BE2C (cell line): ENCODE measurements around the gene DPY19L1.
"Not testable (repeated sequence)": the region's sequence is repeated elsewhere in the genome, so short reads cannot be mapped to it uniquely, and the experiment has no call there.

Experiments
- DNase-seq: peaks from one replicate; pipeline ENCODE4 v3.0.0-alpha.2; 2020
- H3K27me3 ChIP-seq: fragments of 250-450 bp; sonication (Bioruptor Pico); 2 replicates; pipeline ENCODE4 v1.5.1; 2020; ENCODE audit warnings: mild to moderate bottlenecking
- H3K36me3 ChIP-seq: fragments of 250-450 bp; sonication (Bioruptor Pico); 2 replicates; pipeline ENCODE4 v1.5.1; 2020; ENCODE audit warnings: mild to moderate bottlenecking
- H3K4me1 ChIP-seq: fragments of 250-450 bp; sonication (Bioruptor Pico); 2 replicates; pipeline ENCODE4 v1.5.1; 2020
- H3K4me3 ChIP-seq: 2 replicates; pipeline ENCODE4 v1.5.1; 2011; ENCODE audit warnings: low read depth, low read length
- H3K9me3 ChIP-seq: fragments of 250-450 bp; sonication (Bioruptor Pico); 2 replicates; pipeline ENCODE4 v1.5.1; 2020
- CTCF ChIP-seq: IDR thresholded peaks from 2 replicates; pipeline ENCODE4 v1.5.1; 2012; ENCODE audit warnings: mild to moderate bottlenecking, low read depth, low read length

Gene DPY19L1

GRCh38 chr7:34946486-34946885 is 90.8 kb downstream of the DPY19L1 start:
- Histone ChIP-seq H3K36me3 (no peaks in the 10 kb centered on the region), H3K4me3 (no peak overlapping the region), H3K9me3 (no peaks in the 10 kb centered on the region), H3K27me3 (no peaks in the 10 kb centered on the region), H3K4me1 (peaks cover 3% of the 10 kb centered on the region; the same call in 1 of the 2 replicates)
- TF ChIP-seq CTCF, result no peak
- no peak for DNase-seq

GRCh38 chr7:34945894-34946477 is 91.3 kb downstream of the DPY19L1 start:
- DNase-seq, H3K27me3 ChIP-seq, H3K9me3 ChIP-seq, H3K4me1 ChIP-seq, H3K36me3 ChIP-seq, H3K4me3 ChIP-seq: not testable (repeated sequence)

GRCh38 chr7:34939175-34939574 is 98.1 kb downstream of the DPY19L1 start:
- H3K27me3 ChIP-seq, result no peaks in the 10 kb centered on the region
- no peak for TF ChIP-seq CTCF
- H3K9me3 ChIP-seq, result no peaks in the 10 kb centered on the region
- no peak overlapping the region for H3K4me3 ChIP-seq
- no peaks in the 10 kb centered on the region for H3K36me3 ChIP-seq
- DNase-seq, result no peak
- H3K4me1 ChIP-seq, result no peaks in the 10 kb centered on the region

- H3K4me3 ChIP-seq, H3K27me3 ChIP-seq, DNase-seq, H3K36me3 ChIP-seq, H3K9me3 ChIP-seq, H3K4me1 ChIP-seq: not testable (repeated sequence)
Measured at GRCh38 chr7:34935735-34936165, 101.5 kb downstream of the DPY19L1 start.

GRCh38 chr7:34931739-34932138 is 105.5 kb downstream of the DPY19L1 start:
- H3K36me3 ChIP-seq, result no peaks in the 10 kb centered on the region
- H3K9me3 ChIP-seq, result no peaks in the 10 kb centered on the region
- H3K27me3 ChIP-seq, result no peaks in the 10 kb centered on the region
- no peak for DNase-seq
- H3K4me3 ChIP-seq, result no peak overlapping the region
- TF ChIP-seq CTCF, result no peak
- no peaks in the 10 kb centered on the region for H3K4me1 ChIP-seq

GRCh38 chr7:34929783-34930182 is 107.5 kb downstream of the DPY19L1 start:
- not testable (repeated sequence) for H3K4me1 ChIP-seq, H3K27me3 ChIP-seq, H3K4me3 ChIP-seq, H3K9me3 ChIP-seq, H3K36me3 ChIP-seq
- DNase-seq, result peak; percentile 13

GRCh38 chr7:34928560-34928959 is 108.7 kb downstream of the DPY19L1 start:
- H3K4me3 ChIP-seq, result no peak overlapping the region
- H3K4me1 ChIP-seq, result no peaks in the 10 kb centered on the region
- H3K27me3 ChIP-seq, result no peaks in the 10 kb centered on the region
- DNase-seq, result no peak
- H3K9me3 ChIP-seq, result no peaks in the 10 kb centered on the region
- H3K36me3 ChIP-seq, result no peaks in the 10 kb centered on the region
- no peak for TF ChIP-seq CTCF

GRCh38 chr7:34928052-34928451 is 109.2 kb downstream of the DPY19L1 start:
- H3K4me3 ChIP-seq, result no peak overlapping the region
- DNase-seq, result peak; percentile 79
- no peaks in the 10 kb centered on the region for H3K36me3 ChIP-seq
- H3K27me3 ChIP-seq, result no peaks in the 10 kb centered on the region
- TF ChIP-seq CTCF, result peak; percentile 86
- H3K9me3 ChIP-seq, result no peaks in the 10 kb centered on the region
- H3K4me1 ChIP-seq, result no peaks in the 10 kb centered on the region

- H3K36me3 ChIP-seq, H3K9me3 ChIP-seq, H3K4me3 ChIP-seq, H3K27me3 ChIP-seq, DNase-seq, H3K4me1 ChIP-seq: not testable (repeated sequence)
Measured at GRCh38 chr7:34920470-34920869, 116.8 kb downstream of the DPY19L1 start.

- not testable (repeated sequence) for H3K4me1 ChIP-seq, H3K27me3 ChIP-seq, H3K9me3 ChIP-seq, H3K4me3 ChIP-seq, DNase-seq, H3K36me3 ChIP-seq
Measured at GRCh38 chr7:34919038-34919437, 118.2 kb downstream of the DPY19L1 start.
